ENCODE data around the gene SH3TC1. TPM values are rescaled to one million over a fixed set of nuclear protein-coding genes. Genes with fewer than 3 reads are reported as not detected.

The SH3TC1 gene
- total and polyA plus RNA-seq, 2 of the 13 experiments (the other 11 are each of a cell fraction or from before 2014, with no cell fraction given): 14.9 to 21.8 TPM

GRCh38 chr4:8171984-8172924, 26.8 kb upstream of the SH3TC1 start:
- POLR2A ChIA-PET: no interaction called here
- Histone ChIP-seq H3K4me2 (ENCODE audit: low read depth, low read length) (no peak overlapping the region), H3K4me1 (ENCODE audit: insufficient read depth, low read length) (peaks cover 10% of the 10 kb centered on the region), H2AFZ (ENCODE audit: low read length) (no peak overlapping the region), H3K9ac (ENCODE audit: insufficient read depth, low read depth, low read length) (no peak overlapping the region), H3K79me2 (ENCODE audit: insufficient read depth, low read length) (no peaks in the 10 kb centered on the region), H3K27me3 (ENCODE audit: control insufficient read depth in 1 of 2, insufficient read depth in 2 of 2, low read length in 2 of 2) (peaks cover 6 to 43% of the 10 kb centered on the region in 2 experiments; a peak in 3 of 5 replicates), H3K9me3 (ENCODE audit: low read length) (peaks cover 5% of the 10 kb centered on the region; the same call in 1 of the 2 replicates), H4K20me1 (ENCODE audit: insufficient read depth, low read length) (no peaks in the 10 kb centered on the region), H3K4me3 (replicated peaks in 1 of 3; ENCODE audit: insufficient read depth in 1 of 3, low read depth in 2 of 3, low read length in 3 of 3) (no peak overlapping the region), H3K36me3 (replicated peaks in 1 of 2; ENCODE audit: control insufficient read depth in 1 of 2, insufficient read depth in 2 of 2, low read length in 2 of 2) (no peaks in the 10 kb centered on the region), H3K27ac (ENCODE audit: extremely low read length, insufficient read depth, low read length) (no peak overlapping the region)
- DNase-seq (ENCODE audit: low spot score) (no peak), FAIRE-seq (no peak), ATAC-seq (no peak)
- in situ Hi-C loops (cut with HindIII; ENCODE audit: extremely low pct_ligation_motif_present, low pct_unique_long_range_greater_than_20kb): no loop called here
- BruUV-seq (replicated peaks): no TSS peak
- 31% methylated on average over 19 of the region's 36 CpGs for WGBS (ENCODE audit: low lambda C conversion rate)
- intact Hi-C loops (cut with micrococcal nuclease; ENCODE audit: unreplicated experiment): no loop called here
- TF ChIP-seq ZNF629 (CRISPR knock-in tag; conservative IDR thresholded peaks at IDR 0.05) (0 out of 2 replicates have a peak, but pooled peaks have one; percentile 17), TCF7 (IDR thresholded peaks at IDR 0.05; ENCODE audit: low read depth) (no peak)
- CTCF ChIA-PET (ENCODE audit: low intra/inter-chr PET ratio, low total read pairs): no interaction called here

GRCh38 chr4:8173492-8174242, 25.4 kb upstream of the SH3TC1 start:
- Histone ChIP-seq H3K27me3 (ENCODE audit: control insufficient read depth in 1 of 2, insufficient read depth in 2 of 2, low read length in 2 of 2) (peaks cover 10 to 51% of the 10 kb centered on the region in 2 experiments; a peak in 3 of 5 replicates), H3K9me3 (ENCODE audit: low read length) (no peaks in the 10 kb centered on the region; the same call in 1 of the 2 replicates), H4K20me1 (ENCODE audit: insufficient read depth, low read length) (no peaks in the 10 kb centered on the region), H3K27ac (ENCODE audit: extremely low read length, insufficient read depth, low read length) (no peak overlapping the region), H3K4me2 (ENCODE audit: low read depth, low read length) (no peak overlapping the region), H3K79me2 (ENCODE audit: insufficient read depth, low read length) (no peaks in the 10 kb centered on the region), H3K4me3 (replicated peaks in 1 of 3; ENCODE audit: insufficient read depth in 1 of 3, low read depth in 2 of 3, low read length in 3 of 3) (no peak overlapping the region), H3K36me3 (replicated peaks in 1 of 2; ENCODE audit: control insufficient read depth in 1 of 2, insufficient read depth in 2 of 2, low read length in 2 of 2) (no peaks in the 10 kb centered on the region), H3K4me1 (ENCODE audit: insufficient read depth, low read length) (peaks cover 21% of the 10 kb centered on the region), H3K9ac (ENCODE audit: insufficient read depth, low read depth, low read length) (no peak overlapping the region), H2AFZ (ENCODE audit: low read length) (no peak overlapping the region)
- POLR2A ChIA-PET: no interaction called here
- WGBS (ENCODE audit: low lambda C conversion rate): 4% methylated on average over 5 of the region's 13 CpGs
- in situ Hi-C loops (cut with HindIII; ENCODE audit: extremely low pct_ligation_motif_present, low pct_unique_long_range_greater_than_20kb) (no loop called here), intact Hi-C loops (cut with micrococcal nuclease; ENCODE audit: unreplicated experiment) (no loop called here)
- no TSS peak for BruUV-seq (replicated peaks)
- CTCF ChIA-PET (ENCODE audit: low intra/inter-chr PET ratio, low total read pairs): no interaction called here
- FAIRE-seq (no peak), ATAC-seq (peak; percentile 5; the same call in 1 of the 3 replicates), DNase-seq (ENCODE audit: low spot score) (no peak)
- TF ChIP-seq ZBTB39 (CRISPR knock-in tag; IDR thresholded peaks at IDR 0.05): no peak
- peak; percentile 34; the same call in 1 of the 2 replicates for TF ChIP-seq STAG1 (CRISPR knock-in tag; IDR thresholded peaks at IDR 0.05)
- TF ChIP-seq ZNF33A (CRISPR knock-in tag; IDR thresholded peaks at IDR 0.05; ENCODE audit: borderline replicate concordance): no peak
- TF ChIP-seq MED1 (CRISPR knock-in tag; IDR thresholded peaks at IDR 0.05): no peak
- no peak for TF ChIP-seq PRDM15 (CRISPR knock-in tag; IDR thresholded peaks at IDR 0.05)
- TF ChIP-seq ZNF556 (CRISPR knock-in tag; IDR thresholded peaks at IDR 0.05; ENCODE audit: borderline replicate concordance): no peak
- TF ChIP-seq RARG (CRISPR knock-in tag; IDR thresholded peaks at IDR 0.05; ENCODE audit: low read depth): no peak

All from HepG2 (cell line).